Activated naive CD8-positive, alpha-beta T cell (primary cell): ENCODE data around the gene VEGFA.

Experiments used
- H3K27ac Mint-ChIP-seq: one replicate; pipeline ENCODE4 v1.8.0; 2021; ENCODE audit warnings: mixed read lengths
- H3K27me3 Mint-ChIP-seq: one replicate; pipeline ENCODE4 v1.8.0; 2021; ENCODE audit warnings: mixed read lengths
- H3K36me3 Mint-ChIP-seq: one replicate; pipeline ENCODE4 v1.8.0; 2021; ENCODE audit warnings: mixed read lengths
- H3K4me1 Mint-ChIP-seq: one replicate; pipeline ENCODE4 v1.8.0; 2021; ENCODE audit warnings: low read depth, mixed read lengths
- H3K4me3 Mint-ChIP-seq: one replicate; pipeline ENCODE4 v1.8.0; 2021; ENCODE audit warnings: mild to moderate bottlenecking, mixed read lengths
- H3K9me3 Mint-ChIP-seq: one replicate; pipeline ENCODE4 v1.8.0; 2021; ENCODE audit warnings: low read depth, mixed read lengths

The VEGFA gene

DNA sequence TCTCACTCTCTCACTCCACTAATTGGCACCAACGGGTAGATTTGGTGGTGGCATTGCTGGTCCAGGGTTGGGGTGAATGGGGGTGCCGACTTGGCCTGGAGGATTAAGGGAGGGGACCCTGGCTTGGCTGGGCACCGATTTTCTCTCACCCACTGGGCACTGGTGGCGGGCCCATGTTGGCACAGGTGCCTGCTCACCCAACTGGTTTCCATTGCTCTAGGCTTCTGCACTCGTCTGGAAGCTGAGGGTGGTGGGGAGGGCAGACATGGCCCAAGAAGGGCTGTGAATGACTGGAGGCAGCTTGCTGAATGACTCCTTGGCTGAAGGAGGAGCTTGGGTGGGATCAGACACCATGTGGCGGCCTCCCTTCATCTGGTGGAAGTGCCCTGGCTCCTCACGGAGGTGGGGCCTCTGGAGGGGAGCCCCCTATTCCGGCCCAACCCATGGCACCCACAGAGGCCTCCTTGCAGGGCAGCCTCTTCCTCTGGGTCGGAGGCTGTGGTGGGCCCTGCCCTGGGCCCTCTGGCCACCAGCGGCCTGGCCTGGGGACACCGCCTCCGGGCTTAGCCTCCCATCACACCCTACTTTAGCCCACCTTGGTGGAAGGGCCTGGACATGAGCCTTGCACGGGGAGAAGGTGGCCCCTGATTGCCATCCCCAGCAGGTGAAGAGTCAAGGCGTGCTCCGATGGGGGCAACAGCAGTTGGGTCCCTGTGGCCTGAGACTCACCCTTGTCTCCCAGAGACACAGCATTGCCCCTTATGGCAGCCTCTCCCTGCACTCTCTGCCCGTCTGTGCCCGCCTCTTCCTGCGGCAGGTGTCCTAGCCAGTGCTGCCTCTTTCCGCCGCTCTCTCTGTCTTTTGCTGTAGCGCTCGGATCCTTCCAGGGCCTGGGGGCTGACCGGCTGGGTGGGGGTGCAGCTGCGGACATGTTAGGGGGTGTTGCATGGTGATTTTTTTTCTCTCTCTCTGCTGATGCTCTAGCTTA is 11.2 kb downstream of the VEGFA start:
- Mint-ChIP-seq H3K27me3 (no peaks in the 10 kb centered on the region), H3K4me1 (peaks cover 4% of the 10 kb centered on the region), H3K36me3 (peaks cover 7% of the 10 kb centered on the region), H3K9me3 (no peaks in the 10 kb centered on the region), H3K27ac (no peak overlapping the region), H3K4me3 (no peak overlapping the region)

GRCh38 chr6:43781941-43782704 is 12.1 kb downstream of the VEGFA start:
- Mint-ChIP-seq H3K27me3 (no peaks in the 10 kb centered on the region), H3K4me1 (no peaks in the 10 kb centered on the region), H3K36me3 (peaks cover 7% of the 10 kb centered on the region), H3K4me3 (no peak overlapping the region), H3K9me3 (no peaks in the 10 kb centered on the region), H3K27ac (no peak overlapping the region)

DNA sequence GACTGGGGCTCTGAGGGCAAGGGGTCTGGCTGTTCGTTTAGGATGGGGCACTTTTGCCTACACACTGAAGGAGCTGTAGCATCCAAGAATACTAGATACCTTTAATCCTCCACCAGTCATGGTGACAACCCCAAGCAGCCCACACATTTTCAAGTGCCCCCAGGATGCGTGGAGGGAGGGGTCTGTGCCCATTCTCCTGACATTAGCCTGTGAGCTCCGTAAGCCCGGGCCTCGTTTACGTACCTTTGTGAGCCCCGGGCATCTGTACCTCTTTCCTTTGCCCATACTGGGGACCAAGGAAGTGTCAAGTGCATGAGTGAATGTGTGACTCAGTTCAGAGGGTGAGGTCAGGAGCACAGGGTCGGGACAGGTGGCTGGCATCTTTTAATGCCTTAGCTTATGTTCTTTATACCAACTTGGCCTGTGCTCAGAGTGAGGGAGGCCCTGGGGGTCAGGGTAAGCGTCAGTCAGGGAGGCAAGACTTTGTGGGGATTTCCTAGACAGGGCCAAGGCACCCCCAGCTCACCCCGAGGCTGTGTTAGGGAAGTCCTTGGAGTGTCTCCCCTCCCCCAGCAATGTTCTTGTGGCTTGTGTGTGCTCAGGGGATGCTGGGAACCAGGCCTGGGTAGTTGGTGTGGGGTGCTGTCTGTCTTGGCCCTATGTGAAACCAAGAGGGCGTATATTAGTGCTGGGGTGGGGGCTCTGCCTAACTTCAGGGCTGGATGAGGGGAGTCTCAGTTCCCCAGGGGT is 12.9 kb downstream of the VEGFA start:
- Mint-ChIP-seq H3K36me3 (peaks cover 5% of the 10 kb centered on the region), H3K4me3 (no peak overlapping the region), H3K9me3 (no peaks in the 10 kb centered on the region), H3K4me1 (no peaks in the 10 kb centered on the region), H3K27ac (no peak overlapping the region), H3K27me3 (no peaks in the 10 kb centered on the region)

GRCh38 chr6:43784049-43784855 is 14.2 kb downstream of the VEGFA start:
- no peaks in the 10 kb centered on the region for H3K4me1 Mint-ChIP-seq
- H3K4me3 Mint-ChIP-seq: no peak overlapping the region
- no peak overlapping the region for H3K27ac Mint-ChIP-seq
- H3K9me3 Mint-ChIP-seq: no peaks in the 10 kb centered on the region
- H3K27me3 Mint-ChIP-seq: no peaks in the 10 kb centered on the region
- peaks cover 5% of the 10 kb centered on the region for H3K36me3 Mint-ChIP-seq

DNA sequence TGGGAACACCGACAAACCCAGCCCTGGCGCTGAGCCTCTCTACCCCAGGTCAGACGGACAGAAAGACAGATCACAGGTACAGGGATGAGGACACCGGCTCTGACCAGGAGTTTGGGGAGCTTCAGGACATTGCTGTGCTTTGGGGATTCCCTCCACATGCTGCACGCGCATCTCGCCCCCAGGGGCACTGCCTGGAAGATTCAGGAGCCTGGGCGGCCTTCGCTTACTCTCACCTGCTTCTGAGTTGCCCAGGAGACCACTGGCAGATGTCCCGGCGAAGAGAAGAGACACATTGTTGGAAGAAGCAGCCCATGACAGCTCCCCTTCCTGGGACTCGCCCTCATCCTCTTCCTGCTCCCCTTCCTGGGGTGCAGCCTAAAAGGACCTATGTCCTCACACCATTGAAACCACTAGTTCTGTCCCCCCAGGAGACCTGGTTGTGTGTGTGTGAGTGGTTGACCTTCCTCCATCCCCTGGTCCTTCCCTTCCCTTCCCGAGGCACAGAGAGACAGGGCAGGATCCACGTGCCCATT is 15.3 kb downstream of the VEGFA start:
- H3K4me1 Mint-ChIP-seq: no peaks in the 10 kb centered on the region
- no peak overlapping the region for H3K27ac Mint-ChIP-seq
- H3K4me3 Mint-ChIP-seq: no peak overlapping the region
- no peaks in the 10 kb centered on the region for H3K27me3 Mint-ChIP-seq
- H3K36me3 Mint-ChIP-seq: peaks cover 5% of the 10 kb centered on the region
- no peaks in the 10 kb centered on the region for H3K9me3 Mint-ChIP-seq

GRCh38 chr6:43785904-43786303 is 15.9 kb downstream of the VEGFA start:
- Mint-ChIP-seq H3K36me3 (peaks cover 5% of the 10 kb centered on the region), H3K9me3 (no peaks in the 10 kb centered on the region), H3K27ac (no peak overlapping the region), H3K27me3 (no peaks in the 10 kb centered on the region), H3K4me1 (no peaks in the 10 kb centered on the region), H3K4me3 (no peak overlapping the region)

DNA sequence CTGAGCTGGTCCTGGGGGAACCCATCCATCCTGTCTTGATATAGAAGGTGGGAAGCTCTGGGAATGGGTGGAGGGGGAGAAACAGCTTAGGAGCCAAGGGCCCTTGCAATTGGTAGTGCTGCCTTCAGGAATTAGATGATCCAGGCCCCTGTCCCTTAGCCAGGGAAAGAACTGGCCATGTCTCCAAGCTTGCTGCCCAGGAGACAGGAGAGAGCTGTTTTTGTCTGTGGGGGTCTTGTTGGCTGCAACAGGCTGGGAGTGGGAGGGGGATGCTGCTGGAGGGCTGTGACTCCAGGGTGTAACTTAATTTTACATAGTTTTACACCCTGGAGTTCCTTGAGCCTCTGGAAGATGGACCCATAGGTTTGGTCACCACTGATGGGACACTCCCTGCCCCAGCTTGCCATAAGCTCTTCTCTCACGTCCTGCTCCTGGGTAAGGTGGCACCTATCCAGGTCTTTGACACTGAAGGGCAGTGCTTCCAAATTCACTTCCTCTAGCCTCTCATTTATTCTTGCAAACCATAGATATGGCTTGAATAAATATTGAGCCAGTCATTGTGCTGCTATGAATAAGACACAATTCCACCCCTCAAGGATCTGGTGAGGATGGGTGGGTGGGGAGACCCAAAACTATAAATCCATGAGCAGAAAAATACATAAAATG is 16.8 kb downstream of the VEGFA start:
- Mint-ChIP-seq H3K36me3 (peaks cover 3% of the 10 kb centered on the region), H3K27ac (no peak overlapping the region), H3K9me3 (no peaks in the 10 kb centered on the region), H3K4me3 (no peak overlapping the region), H3K4me1 (no peaks in the 10 kb centered on the region), H3K27me3 (no peaks in the 10 kb centered on the region)

GRCh38 chr6:43788301-43788700 is 18.3 kb downstream of the VEGFA start:
- Mint-ChIP-seq H3K4me1 (no peaks in the 10 kb centered on the region), H3K27ac (no peak overlapping the region), H3K4me3 (no peak overlapping the region), H3K27me3 (no peaks in the 10 kb centered on the region), H3K9me3 (no peaks in the 10 kb centered on the region), H3K36me3 (peaks cover 2% of the 10 kb centered on the region)

DNA sequence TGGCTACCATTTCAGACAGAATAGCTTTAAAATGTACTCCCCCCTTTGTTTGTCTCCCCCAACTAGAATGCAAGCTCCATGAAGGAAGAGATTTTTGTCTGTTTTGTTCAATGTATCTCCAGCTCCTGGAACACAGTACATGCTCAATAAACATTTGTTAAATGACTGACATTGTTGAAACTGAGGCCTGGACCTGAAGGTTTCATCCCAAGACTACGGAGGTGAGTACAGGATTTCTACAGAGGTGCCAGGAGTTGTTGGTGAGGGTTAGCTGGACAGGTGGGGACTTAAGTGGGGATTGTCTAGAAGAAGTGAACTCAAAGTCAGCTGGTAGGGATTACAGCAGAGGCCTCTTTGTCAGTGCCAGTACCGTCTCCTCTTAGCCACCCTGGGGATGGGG is 19.4 kb downstream of the VEGFA start:
- Mint-ChIP-seq H3K4me3 (no peak overlapping the region), H3K27me3 (no peaks in the 10 kb centered on the region), H3K4me1 (no peaks in the 10 kb centered on the region), H3K27ac (no peak overlapping the region), H3K36me3 (peaks cover 2% of the 10 kb centered on the region), H3K9me3 (no peaks in the 10 kb centered on the region)

- Mint-ChIP-seq H3K36me3 (peaks cover under 1% of the 10 kb centered on the region), H3K4me3 (no peak overlapping the region), H3K27me3 (no peaks in the 10 kb centered on the region), H3K27ac (no peak overlapping the region), H3K4me1 (no peaks in the 10 kb centered on the region), H3K9me3 (no peaks in the 10 kb centered on the region)
Observed at GRCh38 chr6:43790031-43790430, 20.0 kb downstream of the VEGFA start.

DNA sequence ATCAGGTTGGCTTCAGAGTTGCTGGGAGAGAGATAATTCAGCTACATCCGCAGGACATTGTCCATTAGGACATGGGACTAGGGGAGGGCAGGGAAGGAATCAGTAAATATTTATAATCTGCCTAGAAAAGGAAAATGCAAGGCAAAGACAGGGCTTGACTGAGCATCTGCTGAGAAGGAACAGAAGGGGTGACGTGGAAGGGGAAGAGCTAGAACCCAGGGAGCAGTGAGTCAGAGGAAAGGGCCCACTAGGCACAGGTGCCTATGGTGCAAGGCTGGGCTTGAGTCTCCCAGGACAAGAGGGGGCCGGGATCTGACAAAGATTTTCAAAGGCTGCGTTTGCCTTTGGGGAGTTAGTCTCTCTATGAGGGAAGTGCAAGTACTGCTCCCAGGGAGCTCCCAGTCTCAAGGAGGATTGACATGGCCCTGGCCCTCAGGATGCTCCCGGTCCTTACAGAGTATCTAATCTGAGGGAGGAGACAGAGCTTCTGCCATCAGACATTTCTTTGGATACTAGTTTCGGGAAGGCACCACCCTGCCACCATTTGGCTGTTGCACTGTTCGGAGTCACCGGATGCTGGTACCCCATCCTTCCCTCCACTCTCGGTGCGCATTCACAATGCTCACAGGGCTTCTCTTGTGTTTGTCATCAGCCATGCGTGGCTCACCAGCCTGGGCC is 21.9 kb downstream of the VEGFA start:
- Mint-ChIP-seq H3K27me3 (no peaks in the 10 kb centered on the region), H3K27ac (no peak overlapping the region), H3K4me1 (no peaks in the 10 kb centered on the region), H3K4me3 (no peak overlapping the region), H3K36me3 (no peaks in the 10 kb centered on the region), H3K9me3 (no peaks in the 10 kb centered on the region)

DNA sequence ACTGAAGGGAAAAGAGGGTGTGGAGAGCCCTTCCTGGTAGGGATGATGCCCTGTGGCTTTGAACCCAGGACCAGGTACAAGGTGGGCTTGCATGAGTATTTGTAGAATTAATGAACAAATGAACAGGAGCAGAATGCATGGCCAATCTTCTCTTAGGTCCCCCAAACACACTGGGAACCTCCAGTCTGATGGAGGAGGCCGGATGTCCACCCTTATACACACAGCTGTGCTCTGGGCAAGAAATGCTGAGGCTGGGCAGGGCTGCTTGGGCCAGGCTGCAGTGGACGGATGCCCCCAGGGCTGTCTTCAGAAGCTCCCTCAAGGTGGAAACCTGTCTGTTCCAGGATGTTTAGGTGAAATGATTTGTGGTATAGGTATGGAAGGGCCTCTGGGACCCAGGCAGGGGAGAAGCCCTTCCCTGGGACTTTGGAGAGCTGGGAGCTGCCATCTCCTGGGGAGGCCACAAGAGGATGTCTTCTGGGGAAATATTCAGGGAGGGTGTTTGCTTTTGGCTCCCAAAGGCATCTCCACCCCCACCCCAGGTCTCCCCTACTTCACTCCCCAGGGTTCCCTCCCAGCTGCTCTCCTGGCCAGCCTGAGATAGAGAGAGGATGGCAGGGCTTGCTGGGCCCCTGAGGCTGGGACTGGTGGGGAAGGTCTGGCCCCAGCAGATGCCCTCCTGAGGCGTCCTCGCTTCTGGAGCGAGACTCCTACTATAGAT is 23.3 kb downstream of the VEGFA start:
- Mint-ChIP-seq H3K4me1 (no peaks in the 10 kb centered on the region), H3K9me3 (no peaks in the 10 kb centered on the region)

GRCh38 chr6:43793875-43794242 is 23.8 kb downstream of the VEGFA start:
- no peaks in the 10 kb centered on the region for H3K4me1 Mint-ChIP-seq
- H3K27me3 Mint-ChIP-seq: no peaks in the 10 kb centered on the region
- no peak overlapping the region for H3K4me3 Mint-ChIP-seq
- no peak overlapping the region for H3K27ac Mint-ChIP-seq
- no peaks in the 10 kb centered on the region for H3K36me3 Mint-ChIP-seq
- no peaks in the 10 kb centered on the region for H3K9me3 Mint-ChIP-seq

More for the DNA sequence above, 23.3 kb downstream of the VEGFA start:
- Mint-ChIP-seq H3K4me3 (no peak overlapping the region), H3K27ac (no peak overlapping the region), H3K27me3 (no peaks in the 10 kb centered on the region), H3K36me3 (no peaks in the 10 kb centered on the region)
